Neuronal stem cell (in vitro differentiated cells): ENCODE measurements around the gene KAZALD1.

Experiments used
- DNase-seq: peaks from one replicate; pipeline ENCODE4 v3.0.0-alpha.2; 2013; ENCODE audit warnings: low spot score
- H2AFZ ChIP-seq: one replicate; pipeline ENCODE4 v1.6.1; 2013; ENCODE audit warnings: mild to moderate bottlenecking, low read length, inconsistent platforms
- H2AK5ac ChIP-seq: 2 replicates; pipeline ENCODE4 v1.6.1; 2013; ENCODE audit warnings: low read depth, mild to moderate bottlenecking, inconsistent platforms, low read length, moderate library complexity, mixed read lengths
- H2BK120ac ChIP-seq: 2 replicates; pipeline ENCODE4 v1.6.1; 2013; ENCODE audit warnings: low read depth, mild to moderate bottlenecking, inconsistent platforms, low read length, moderate library complexity, mixed read lengths
- H2BK12ac ChIP-seq: one replicate; pipeline ENCODE4 v1.6.1; 2013; ENCODE audit warnings: low read length, inconsistent platforms
- H2BK15ac ChIP-seq: 2 replicates; pipeline ENCODE4 v1.6.1; 2013; ENCODE audit warnings: mild to moderate bottlenecking, low read length, inconsistent platforms, mixed read lengths
- H2BK5ac ChIP-seq: one replicate; pipeline ENCODE4 v1.6.1; 2013; ENCODE audit warnings: inconsistent platforms, mild to moderate bottlenecking, low read length, moderate library complexity
- H3K14ac ChIP-seq: one replicate; pipeline ENCODE4 v1.6.1; 2013; ENCODE audit warnings: low read length, inconsistent platforms
- H3K18ac ChIP-seq: 2 replicates; pipeline ENCODE4 v1.6.1; 2013; ENCODE audit warnings: low read length, inconsistent platforms
- H3K23ac ChIP-seq: 2 replicates; pipeline ENCODE4 v1.6.1; 2013; ENCODE audit warnings: low read depth, mild to moderate bottlenecking, mixed read lengths, low read length, inconsistent platforms; ENCODE audit not compliant: poor library complexity
- H3K27ac ChIP-seq: replicated peaks from 3 replicates; pipeline ENCODE4 v1.5.1; 2013; ENCODE audit warnings: low read length, inconsistent platforms
- H3K27me3 ChIP-seq, 3 experiments: 2 replicates each; pipeline ENCODE4 v1.6.1; 2013; ENCODE audit warnings: low read length in 3 of 3, mild to moderate bottlenecking in 2 of 3, inconsistent platforms in 1 of 3, low read depth in 1 of 3, mixed read lengths in 1 of 3, moderate library complexity in 1 of 3; ENCODE audit not compliant: control insufficient read depth in 3 of 3, insufficient read depth in 3 of 3
- H3K36me3 ChIP-seq, 2 donors: replicated peaks in 1 of 2; 2 replicates each; pipeline ENCODE4 v1.6.1; 2013; ENCODE audit warnings: low read length in 2 of 2; ENCODE audit not compliant: control insufficient read depth in 2 of 2, insufficient read depth in 2 of 2
- H3K4ac ChIP-seq: 2 replicates; pipeline ENCODE4 v1.6.1; 2013; ENCODE audit warnings: inconsistent platforms, mild to moderate bottlenecking, low read length, moderate library complexity
- H3K4me1 ChIP-seq, 2 donors: 1 replicate in 1 of 2; 2 replicates in 1 of 2; pipeline ENCODE4 v1.6.1; 2013; ENCODE audit warnings: low read length in 2 of 2, low read depth in 1 of 2; ENCODE audit not compliant: control insufficient read depth in 2 of 2, insufficient read depth in 1 of 2
- H3K4me2 ChIP-seq: one replicate; pipeline ENCODE4 v1.6.1; 2013; ENCODE audit warnings: mild to moderate bottlenecking, low read length, inconsistent platforms; ENCODE audit not compliant: insufficient read depth, poor library complexity, severe bottlenecking
- H3K4me3 ChIP-seq, 2 donors: 2 replicates each; pipeline ENCODE4 v1.5.1; 2013; ENCODE audit warnings: low read length in 2 of 2, mild to moderate bottlenecking in 2 of 2, inconsistent platforms in 1 of 2, moderate library complexity in 1 of 2
- H3K79me1 ChIP-seq: one replicate; pipeline ENCODE4 v1.6.1; 2013; ENCODE audit warnings: low read depth, mild to moderate bottlenecking, inconsistent platforms, low read length, moderate library complexity
- H3K9ac ChIP-seq: one replicate; pipeline ENCODE4 v1.6.1; 2013; ENCODE audit warnings: mild to moderate bottlenecking, low read depth, low read length, inconsistent platforms; ENCODE audit not compliant: poor library complexity
- H3K9me3 ChIP-seq, 2 donors: replicated peaks in 1 of 2; 2 replicates each; pipeline versions ENCODE3 to v1.6.1; 2013; ENCODE audit warnings: low read length in 2 of 2, mild to moderate bottlenecking in 2 of 2, inconsistent platforms in 1 of 2, low read depth in 1 of 2, mixed read lengths in 1 of 2, moderate library complexity in 1 of 2; ENCODE audit not compliant: control insufficient read depth in 2 of 2, insufficient read depth in 1 of 2
- H4K8ac ChIP-seq: one replicate; pipeline ENCODE4 v1.6.1; 2013; ENCODE audit warnings: low read depth, mild to moderate bottlenecking, inconsistent platforms, low read length, moderate library complexity
- H4K91ac ChIP-seq: one replicate; pipeline ENCODE4 v1.6.1; 2013; ENCODE audit warnings: low read length, low read depth, mild to moderate bottlenecking, inconsistent platforms; ENCODE audit not compliant: poor library complexity
- WGBS, 2 donors: extraction: QIAGEN DNeasy Blood & Tissue Kit; methylation state at CpG; one replicate each; pipeline ENCODE4 v1.1.7; 2013; ENCODE audit warnings: missing lambda C conversion rate in 2 of 2, mixed read lengths in 1 of 2; ENCODE audit not compliant: insufficient read length in 2 of 2, insufficient replicate concordance in 1 of 2; ENCODE audit errors: extremely low coverage in 2 of 2; 5-methylcytosine and 5-hydroxymethylcytosine counted together

KAZALD1 gene

GRCh38 chr10:101095550-101096213 lies 33.9 kb downstream of the KAZALD1 start:
- H2AFZ ChIP-seq, result no peak overlapping the region
- no peak overlapping the region for H2BK5ac ChIP-seq
- no peak overlapping the region for H3K4me2 ChIP-seq
- H3K14ac ChIP-seq, result no peak overlapping the region
- H3K23ac ChIP-seq, result no peak overlapping the region
- no peak overlapping the region for H3K4ac ChIP-seq
- peaks cover 0 to 9% of the 10 kb centered on the region in 2 donors for H3K4me1 ChIP-seq
- no peaks in the 10 kb centered on the region for H3K79me1 ChIP-seq
- no peak overlapping the region for H3K27ac ChIP-seq
- H4K91ac ChIP-seq, result no peak overlapping the region
- no peak overlapping the region for H3K4me3 ChIP-seq
- DNase-seq, result peak; percentile 63
- no peak overlapping the region for H2BK12ac ChIP-seq
- no peak overlapping the region for H2BK15ac ChIP-seq
- no peak overlapping the region for H3K18ac ChIP-seq
- H2BK120ac ChIP-seq, result no peak overlapping the region
- no peak overlapping the region for H2AK5ac ChIP-seq
- H4K8ac ChIP-seq, result no peak overlapping the region
- no peaks in the 10 kb centered on the region for H3K36me3 ChIP-seq
- H3K27me3 ChIP-seq, result peaks cover 0 to 81% (median 15%) of the 10 kb centered on the region in 3 experiments
- no peaks in the 10 kb centered on the region for H3K9me3 ChIP-seq
- H3K9ac ChIP-seq, result no peak overlapping the region
- no CpG with 5 or more reads among the region's 7 CpGs for WGBS, 2 donors

GRCh38 chr10:101096378-101096777 lies 34.6 kb downstream of the KAZALD1 start:
- Histone ChIP-seq H3K9ac (no peak overlapping the region), H2BK15ac (no peak overlapping the region), H3K4me1 (peaks cover 0 to 9% of the 10 kb centered on the region in 2 donors), H4K91ac (no peak overlapping the region), H3K4me2 (no peak overlapping the region), H2BK120ac (no peak overlapping the region), H3K4ac (no peak overlapping the region), H3K14ac (no peak overlapping the region), H3K23ac (no peak overlapping the region), H3K79me1 (no peaks in the 10 kb centered on the region), H2BK5ac (no peak overlapping the region), H2AFZ (no peak overlapping the region), H2AK5ac (peak overlapping the region; percentile 35), H2BK12ac (no peak overlapping the region), H3K4me3 (no peak overlapping the region), H3K36me3 (no peaks in the 10 kb centered on the region), H3K27ac (no peak overlapping the region), H3K27me3 (peaks cover 0 to 80% (median 14%) of the 10 kb centered on the region in 3 experiments), H3K9me3 (no peaks in the 10 kb centered on the region), H3K18ac (no peak overlapping the region), H4K8ac (no peak overlapping the region)
- no CpG with 5 or more reads among the region's 4 CpGs for WGBS, 2 donors
- DNase-seq, result no peak

- H3K36me3 ChIP-seq, result no peaks in the 10 kb centered on the region
Observed at GRCh38 chr10:101097881-101098280, 36.1 kb downstream of the KAZALD1 start.

GRCh38 chr10:101099901-101100300 lies 38.1 kb downstream of the KAZALD1 start:
- Histone ChIP-seq H2BK15ac (no peak overlapping the region), H3K27ac (no peak overlapping the region), H3K79me1 (no peaks in the 10 kb centered on the region), H3K4me2 (no peak overlapping the region), H2BK120ac (no peak overlapping the region), H3K27me3 (peaks cover 0 to 80% (median 21%) of the 10 kb centered on the region in 3 experiments), H4K91ac (no peak overlapping the region), H4K8ac (no peak overlapping the region), H2AFZ (no peak overlapping the region), H2BK12ac (no peak overlapping the region), H3K9ac (no peak overlapping the region), H3K36me3 (no peaks in the 10 kb centered on the region), H2BK5ac (no peak overlapping the region), H2AK5ac (no peak overlapping the region), H3K14ac (no peak overlapping the region), H3K4ac (no peak overlapping the region), H3K18ac (no peak overlapping the region), H3K23ac (peak overlapping the region; percentile 37), H3K4me3 (no peak overlapping the region), H3K9me3 (no peaks in the 10 kb centered on the region), H3K4me1 (peaks cover 0 to 1% of the 10 kb centered on the region in 2 donors)
- WGBS, 2 donors, result no CpG with 5 or more reads among the region's 6 CpGs
- DNase-seq, result no peak

More at GRCh38 chr10:101097881-101098280, 36.1 kb downstream of the KAZALD1 start:
- Histone ChIP-seq H3K79me1 (no peaks in the 10 kb centered on the region), H3K4ac (no peak overlapping the region), H3K4me3 (no peak overlapping the region), H2BK120ac (no peak overlapping the region), H2AFZ (no peak overlapping the region), H4K8ac (no peak overlapping the region), H3K4me2 (no peak overlapping the region), H2AK5ac (no peak overlapping the region), H3K23ac (no peak overlapping the region), H3K27me3 (peaks cover 0 to 80% (median 21%) of the 10 kb centered on the region in 3 experiments), H3K18ac (no peak overlapping the region), H3K27ac (no peak overlapping the region), H4K91ac (no peak overlapping the region), H2BK15ac (no peak overlapping the region), H3K9ac (no peak overlapping the region), H3K4me1 (peaks cover 0 to 7% of the 10 kb centered on the region in 2 donors), H3K14ac (no peak overlapping the region), H2BK12ac (no peak overlapping the region), H2BK5ac (no peak overlapping the region), H3K9me3 (no peaks in the 10 kb centered on the region)
- WGBS, 2 donors, result no CpG with 5 or more reads among the region's 4 CpGs
- no peak for DNase-seq
